ENCODE measurements around the gene PPP1R12C.

GRCh38 chr19:55046975-55047622, 70.3 kb downstream of the PPP1R12C start:
- TF ChIP-seq CTCF (IDR thresholded peaks at IDR 0.05; ENCODE audit: low read depth, low read length) = no peak
- no peak for TF ChIP-seq POLR2A (IDR thresholded peaks at IDR 0.05; ENCODE audit: extremely low read depth, insufficient read length)
- no peak for TF ChIP-seq MAX (IDR thresholded peaks at IDR 0.05; ENCODE audit: low read depth, low read length)

Measured in NB4 (cell line).